Neural cell (in vitro differentiated cells): ENCODE data around the gene CACNA1A.

ENCODE experiments used
- CTCF ChIP-seq: fragments of 450-650 bp; IDR thresholded peaks from 2 replicates; pipeline ENCODE4 v1.5.1; 2014; ENCODE audit warnings: antibody characterized with exemption, mild to moderate bottlenecking, moderate library complexity; ENCODE audit not compliant: poor library complexity, severe bottlenecking
- EZH2 ChIP-seq: fragments of 200-600, 300-800 bp; shearing (Covaris generic), sonication (generic); IDR thresholded peaks from 2 replicates; pipeline ENCODE4 v1.6.1; 2014; ENCODE audit warnings: antibody characterized with exemption, low read length, borderline replicate concordance, mild to moderate bottlenecking; ENCODE audit not compliant: insufficient read depth, poor library complexity, severe bottlenecking
- POLR2AphosphoS5 ChIP-seq: IDR thresholded peaks from 2 replicates; pipeline ENCODE4 v1.6.1; 2012
- SMC3 ChIP-seq: fragments of 450-650 bp; conservative IDR thresholded peaks from 2 replicates; pipeline ENCODE4 v1.6.1; 2014; ENCODE audit warnings: antibody characterized with exemption, mild to moderate bottlenecking, moderate library complexity; ENCODE audit not compliant: poor library complexity
- TAF1 ChIP-seq: IDR thresholded peaks from 2 replicates; pipeline ENCODE4 v1.6.1; 2012; ENCODE audit warnings: low read depth
- TF ChIP-seq, protein P1 (sequence below): IDR thresholded peaks from 2 replicates; pipeline ENCODE4 v1.6.1; 2012; ENCODE audit warnings: borderline replicate concordance

- TF ChIP-seq CTCF (no peak), POLR2AphosphoS5 (no peak), SMC3 (no peak), EZH2 (no peak), TAF1 (no peak)
- TF ChIP-seq, protein P1, sequence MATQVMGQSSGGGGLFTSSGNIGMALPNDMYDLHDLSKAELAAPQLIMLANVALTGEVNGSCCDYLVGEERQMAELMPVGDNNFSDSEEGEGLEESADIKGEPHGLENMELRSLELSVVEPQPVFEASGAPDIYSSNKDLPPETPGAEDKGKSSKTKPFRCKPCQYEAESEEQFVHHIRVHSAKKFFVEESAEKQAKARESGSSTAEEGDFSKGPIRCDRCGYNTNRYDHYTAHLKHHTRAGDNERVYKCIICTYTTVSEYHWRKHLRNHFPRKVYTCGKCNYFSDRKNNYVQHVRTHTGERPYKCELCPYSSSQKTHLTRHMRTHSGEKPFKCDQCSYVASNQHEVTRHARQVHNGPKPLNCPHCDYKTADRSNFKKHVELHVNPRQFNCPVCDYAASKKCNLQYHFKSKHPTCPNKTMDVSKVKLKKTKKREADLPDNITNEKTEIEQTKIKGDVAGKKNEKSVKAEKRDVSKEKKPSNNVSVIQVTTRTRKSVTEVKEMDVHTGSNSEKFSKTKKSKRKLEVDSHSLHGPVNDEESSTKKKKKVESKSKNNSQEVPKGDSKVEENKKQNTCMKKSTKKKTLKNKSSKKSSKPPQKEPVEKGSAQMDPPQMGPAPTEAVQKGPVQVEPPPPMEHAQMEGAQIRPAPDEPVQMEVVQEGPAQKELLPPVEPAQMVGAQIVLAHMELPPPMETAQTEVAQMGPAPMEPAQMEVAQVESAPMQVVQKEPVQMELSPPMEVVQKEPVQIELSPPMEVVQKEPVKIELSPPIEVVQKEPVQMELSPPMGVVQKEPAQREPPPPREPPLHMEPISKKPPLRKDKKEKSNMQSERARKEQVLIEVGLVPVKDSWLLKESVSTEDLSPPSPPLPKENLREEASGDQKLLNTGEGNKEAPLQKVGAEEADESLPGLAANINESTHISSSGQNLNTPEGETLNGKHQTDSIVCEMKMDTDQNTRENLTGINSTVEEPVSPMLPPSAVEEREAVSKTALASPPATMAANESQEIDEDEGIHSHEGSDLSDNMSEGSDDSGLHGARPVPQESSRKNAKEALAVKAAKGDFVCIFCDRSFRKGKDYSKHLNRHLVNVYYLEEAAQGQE: no peak
Observed at GRCh38 chr19:13451434-13451995, 54.8 kb downstream of the CACNA1A start.
